AG04450 (cell line): Measurements from ENCODE around the gene THEM5. TPM values are rescaled to one million over a fixed set of nuclear protein-coding genes. Genes with fewer than 3 reads are reported as not detected.

Experiments used
- CTCF ChIA-PET: fragments of 300-600, 350-600 bp; formaldehyde crosslinking; extraction: SDS; loops from one replicate; lab custom pipeline; 2022; ENCODE audit warnings: antibody characterized with exemption, inconsistent platforms; lab: Charles Lee
- POLR2A ChIA-PET: fragments of 350-600 bp; formaldehyde crosslinking; extraction: SDS; loops from one replicate; lab custom pipeline; 2021; ENCODE audit warnings: antibody characterized with exemption, inconsistent platforms; lab: Yijun Ruan, JAX
- DNase-seq: peaks from one replicate; pipeline ENCODE4 v3.0.0-alpha.2; 2011; ENCODE audit warnings: low read depth, low spot score
- H3K27ac ChIP-seq: one replicate; pipeline ENCODE4 v1.5.1; 2012; ENCODE audit warnings: low read depth, low read length, control low read depth
- H3K27me3 ChIP-seq: one replicate; pipeline ENCODE4 v1.6.0; 2012; ENCODE audit warnings: low read length; ENCODE audit not compliant: control insufficient read depth, insufficient read depth
- H3K4me3 ChIP-seq: 2 replicates; pipeline ENCODE4 v1.5.1; 2011; ENCODE audit warnings: mild to moderate bottlenecking, low read depth, low read length, control low read depth
- H3K9me3 ChIP-seq: 2 replicates; pipeline ENCODE4 v1.5.1; 2012; ENCODE audit warnings: low read length; ENCODE audit not compliant: control insufficient read depth, insufficient read depth
- polyA plus RNA-seq: library from polyadenylated mRNA; depleted of rRNA; stranded (reverse); fragments of >200 nt; gene quantifications from 2 replicates; pipeline ENCODE4 v1.2.3, GENCODE V29; 2011; rRNA removed
- small RNA-seq: library from RNA; depleted of rRNA; stranded (forward); fragments of <200 nt; gene quantifications from one replicate; pipeline ENCODE3, GENCODE V24; 2012; ENCODE audit warnings: low read depth; ENCODE audit not compliant: insufficient read length
- TF ChIP-seq, protein P1 (sequence below): IDR thresholded peaks from 2 replicates; pipeline ENCODE4 v1.5.1; 2011; ENCODE audit warnings: low read depth, low read length, control low read depth, inconsistent platforms

Gene THEM5
- polyA plus RNA-seq, 1 experiment, result not detected

DNA sequence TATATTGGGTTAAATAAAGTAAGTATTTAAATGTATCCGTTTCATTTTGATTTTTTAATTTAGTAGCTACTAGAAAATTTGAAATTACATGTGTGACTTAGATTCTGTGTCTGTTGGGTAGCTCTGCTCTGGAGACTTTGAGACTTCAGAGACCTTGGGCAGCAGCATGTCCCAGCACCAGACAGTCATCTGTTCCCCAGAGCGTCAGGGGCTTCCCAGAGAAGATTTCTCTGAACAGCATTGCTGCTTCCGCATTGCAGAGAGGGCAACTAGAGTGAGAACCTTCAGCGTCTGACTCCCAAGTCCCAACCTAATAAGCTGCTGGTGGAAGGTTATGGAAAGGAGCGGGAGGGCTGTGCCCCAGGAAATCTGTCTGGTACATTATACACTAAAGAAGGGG, 54.9 kb downstream of the THEM5 start:
- DNase-seq, result no peak
- Histone ChIP-seq H3K27ac (no peak overlapping the region), H3K9me3 (no peaks in the 10 kb centered on the region; the same call in 1 of the 2 replicates), H3K4me3 (no peak overlapping the region), H3K27me3 (peaks cover 54% of the 10 kb centered on the region)
- ChIA-PET CTCF (no interaction called here), POLR2A (no interaction called here)
- TF ChIP-seq, protein P1, sequence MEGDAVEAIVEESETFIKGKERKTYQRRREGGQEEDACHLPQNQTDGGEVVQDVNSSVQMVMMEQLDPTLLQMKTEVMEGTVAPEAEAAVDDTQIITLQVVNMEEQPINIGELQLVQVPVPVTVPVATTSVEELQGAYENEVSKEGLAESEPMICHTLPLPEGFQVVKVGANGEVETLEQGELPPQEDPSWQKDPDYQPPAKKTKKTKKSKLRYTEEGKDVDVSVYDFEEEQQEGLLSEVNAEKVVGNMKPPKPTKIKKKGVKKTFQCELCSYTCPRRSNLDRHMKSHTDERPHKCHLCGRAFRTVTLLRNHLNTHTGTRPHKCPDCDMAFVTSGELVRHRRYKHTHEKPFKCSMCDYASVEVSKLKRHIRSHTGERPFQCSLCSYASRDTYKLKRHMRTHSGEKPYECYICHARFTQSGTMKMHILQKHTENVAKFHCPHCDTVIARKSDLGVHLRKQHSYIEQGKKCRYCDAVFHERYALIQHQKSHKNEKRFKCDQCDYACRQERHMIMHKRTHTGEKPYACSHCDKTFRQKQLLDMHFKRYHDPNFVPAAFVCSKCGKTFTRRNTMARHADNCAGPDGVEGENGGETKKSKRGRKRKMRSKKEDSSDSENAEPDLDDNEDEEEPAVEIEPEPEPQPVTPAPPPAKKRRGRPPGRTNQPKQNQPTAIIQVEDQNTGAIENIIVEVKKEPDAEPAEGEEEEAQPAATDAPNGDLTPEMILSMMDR, result no peak

Small RNA genes lying within 50 kb of the gene (small RNA-seq; reads per million reads assigned to genes)
- not detected for gene RF00019

Other genes with a start within 250 kb of the THEM5 start
- gene SNX27, start 241.7 kb downstream of the THEM5 start, polyA plus RNA-seq, result 22.4 and 23.8 TPM in 2 replicates
- gene CELF3, start 136.9 kb downstream of the THEM5 start, polyA plus RNA-seq, result not detected in 2 replicates
- gene RIIAD1, start 132.2 kb downstream of the THEM5 start, polyA plus RNA-seq, result not detected in 2 replicates
- 93.4 and 98.6 TPM in 2 replicates for gene MRPL9, start 90.2 kb downstream of the THEM5 start, polyA plus RNA-seq
- gene TDRKH, start 63.2 kb downstream of the THEM5 start, polyA plus RNA-seq, result 0.91 and 1.0 TPM in 2 replicates
- gene LINGO4, start 48.3 kb downstream of the THEM5 start, polyA plus RNA-seq, result not detected in 2 replicates
- gene RORC, start 21.9 kb downstream of the THEM5 start, polyA plus RNA-seq, result not detected in 2 replicates
- gene C2CD4D, start 13.9 kb downstream of the THEM5 start, polyA plus RNA-seq, result not detected in 2 replicates
- 20.3 and 24.8 TPM in 2 replicates for gene THEM4, start 55.8 kb upstream of the THEM5 start, polyA plus RNA-seq
- gene S100A10, start 140.1 kb upstream of the THEM5 start, polyA plus RNA-seq, result 188 and 200 TPM in 2 replicates
- 693 and 1,000 TPM in 2 replicates for gene S100A11, start 183.3 kb upstream of the THEM5 start, polyA plus RNA-seq
- not detected in 2 replicates for gene TCHHL1, start 235.4 kb upstream of the THEM5 start, polyA plus RNA-seq